NCI-H524 treated with DMSO at 0.1 percent for 48 hours (cell line): ENCODE data around the gene OXLD1.

Source experiments
- DNase-seq: peaks from one replicate; lab custom pipeline; 2025; lab: John Stamatoyannopoulos, UW

The OXLD1 gene

DNA sequence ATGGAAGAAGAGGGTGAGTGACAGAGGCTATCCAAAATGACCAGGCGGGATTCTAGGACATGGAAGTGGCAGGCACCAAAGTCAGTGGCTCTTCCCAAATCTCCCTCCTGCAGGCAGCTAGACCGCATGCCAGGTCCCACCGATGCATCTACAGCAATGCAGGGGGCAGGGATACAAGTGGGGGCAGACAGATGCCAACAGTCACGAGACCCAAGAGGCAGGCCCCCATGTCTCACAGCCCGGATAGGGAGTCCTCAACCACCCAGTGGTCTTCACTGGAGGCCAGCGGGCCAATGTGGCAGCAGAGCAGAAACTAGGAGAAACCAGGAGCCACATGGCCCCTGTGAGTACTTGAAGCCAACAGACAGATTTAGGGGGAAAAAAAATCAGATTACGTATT, 49.5 kb downstream of the OXLD1 start:
- DNase-seq: no peak

DNA sequence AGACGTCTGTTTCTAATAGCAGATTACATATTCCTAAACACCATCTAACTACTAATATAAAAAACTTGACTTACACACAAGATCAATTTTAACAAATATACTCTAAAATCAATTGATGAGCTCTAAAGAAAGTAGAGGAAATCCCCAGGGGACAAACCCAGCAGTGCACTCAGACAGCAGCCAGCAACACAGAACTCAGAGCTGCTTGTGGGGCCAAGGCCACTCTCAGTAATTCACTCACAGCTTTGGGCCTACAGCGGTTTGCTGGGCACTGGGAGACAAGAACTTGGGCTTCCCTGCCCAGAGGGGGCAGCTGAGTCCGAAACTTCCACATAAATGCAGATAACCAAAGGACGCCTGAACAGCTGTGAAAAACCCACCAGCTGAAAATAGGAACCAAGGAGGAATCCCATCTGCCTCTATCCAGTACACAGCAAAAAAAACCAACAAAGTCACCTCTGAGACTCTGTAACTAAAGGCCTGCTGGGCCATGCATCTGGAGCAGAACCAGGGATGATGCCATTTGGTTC, 50.9 kb downstream of the OXLD1 start:
- DNase-seq: no peak
